ENCODE measurements around the gene LRRC8B. TPM values are rescaled to one million over a fixed set of nuclear protein-coding genes. Genes with fewer than 3 reads are reported as not detected.
A peak's percentile ranks its signal among the peaks of the same experiment; 100 is the strongest.

The LRRC8B gene
- total RNA-seq, 4 donors from 2014 or later, result 3.5 to 15.7 (median 8.5) TPM

- TF ChIP-seq CTCF (IDR thresholded peaks at IDR 0.05 in 4 of 5, conservative IDR thresholded peaks at IDR 0.05 in 1 of 5) (no peak), POLR2A (IDR thresholded peaks at IDR 0.05) (no peak)
- H3K4me3 ChIP-seq, result no peak overlapping the region
- no peak for DNase-seq
- H3K27me3 ChIP-seq, result no peaks in the 10 kb centered on the region
- H3K9me3 ChIP-seq, result no peaks in the 10 kb centered on the region
- in situ Hi-C loops (cut with MboI; ENCODE audit: low sequenced_read_pairs in 4 of 4) (no loop called here), intact Hi-C loops (cut with DNase I; ENCODE audit: low total_unique reads) (no loop called here)
- no peaks in the 10 kb centered on the region for H3K4me1 ChIP-seq
- no peak overlapping the region for H3K27ac ChIP-seq
- no peak for ATAC-seq
- H3K36me3 ChIP-seq, result peaks cover 0 to 49% of the 10 kb centered on the region in 2 donors
These were observed 54.5 kb downstream of the LRRC8B start for GRCh38 chr1:89578946-89579684.

GRCh38 chr1:89580036-89580435, 55.4 kb downstream of the LRRC8B start:
- no peak overlapping the region for H3K27ac ChIP-seq
- H3K9me3 ChIP-seq, result no peaks in the 10 kb centered on the region
- no peak overlapping the region for H3K4me3 ChIP-seq
- intact Hi-C loops (cut with DNase I; ENCODE audit: low total_unique reads) (no loop called here), in situ Hi-C loops (cut with MboI; ENCODE audit: low sequenced_read_pairs in 4 of 4) (loop anchor here in 1 of 4 donors (10.0 kb wide), 1 partner anchor 55 kb away; the partner anchor contains the start of gene LRRC8B)
- H3K4me1 ChIP-seq, result no peaks in the 10 kb centered on the region
- TF ChIP-seq CTCF (IDR thresholded peaks at IDR 0.05 in 4 of 5, conservative IDR thresholded peaks at IDR 0.05 in 1 of 5) (no peak), POLR2A (IDR thresholded peaks at IDR 0.05) (no peak)
- DNase-seq, result no peak
- H3K36me3 ChIP-seq, result peaks cover 0 to 53% of the 10 kb centered on the region in 2 donors
- ATAC-seq, result no peak
- no peaks in the 10 kb centered on the region for H3K27me3 ChIP-seq

GRCh38 chr1:89581859-89582258, 57.2 kb downstream of the LRRC8B start:
- no peaks in the 10 kb centered on the region for H3K4me1 ChIP-seq
- DNase-seq, result no peak
- intact Hi-C loops (cut with DNase I; ENCODE audit: low total_unique reads), result no loop called here
- TF ChIP-seq CTCF (IDR thresholded peaks at IDR 0.05 in 4 of 5, conservative IDR thresholded peaks at IDR 0.05 in 1 of 5), result no peak
- TF ChIP-seq POLR2A (IDR thresholded peaks at IDR 0.05), result no peak
- H3K27ac ChIP-seq, result no peak overlapping the region
- H3K36me3 ChIP-seq, result peaks cover 0 to 65% of the 10 kb centered on the region in 2 donors
- in situ Hi-C loops (cut with MboI; ENCODE audit: low sequenced_read_pairs in 4 of 4), result loop anchor here in 1 of 4 donors (10.0 kb wide), 1 partner anchor 57 kb away; the partner anchor contains the start of gene LRRC8B
- H3K4me3 ChIP-seq, result no peak overlapping the region
- no peaks in the 10 kb centered on the region for H3K9me3 ChIP-seq
- peak in 1 of 2 donors; percentile 60 for ATAC-seq
- H3K27me3 ChIP-seq, result no peaks in the 10 kb centered on the region

GRCh38 chr1:89582571-89582970, 57.9 kb downstream of the LRRC8B start:
- in situ Hi-C loops (cut with MboI; ENCODE audit: low sequenced_read_pairs in 4 of 4), result loop anchor here in 1 of 4 donors (10.0 kb wide), 1 partner anchor 58 kb away; the partner anchor contains the start of gene LRRC8B
- ATAC-seq, result no peak
- peaks cover 0 to 65% of the 10 kb centered on the region in 2 donors for H3K36me3 ChIP-seq

More at GRCh38 chr1:89582571-89582970, 57.9 kb downstream of the LRRC8B start:
- Histone ChIP-seq H3K9me3 (no peaks in the 10 kb centered on the region), H3K4me1 (no peaks in the 10 kb centered on the region), H3K27me3 (no peaks in the 10 kb centered on the region), H3K4me3 (no peak overlapping the region), H3K27ac (no peak overlapping the region)
- intact Hi-C loops (cut with DNase I; ENCODE audit: low total_unique reads), result no loop called here
- TF ChIP-seq POLR2A (IDR thresholded peaks at IDR 0.05) (no peak), CTCF (IDR thresholded peaks at IDR 0.05 in 4 of 5, conservative IDR thresholded peaks at IDR 0.05 in 1 of 5) (no peak)
- DNase-seq, result no peak

Measured in gastrocnemius medialis (tissue), 4 donors.